GM19455 (cell line): ENCODE data around the gene C2CD4D.
"Not testable (repeated sequence)": the region's sequence is repeated elsewhere in the genome, so short reads cannot be mapped to it uniquely, and the experiment has no call there.

Experiments used
- ATAC-seq: cut with Tn5 transposase; IDR thresholded peaks from one replicate; pipeline ENCODE4 v1.9.1; 2021; ENCODE audit not compliant: unreplicated experiment

Gene C2CD4D

DNA sequence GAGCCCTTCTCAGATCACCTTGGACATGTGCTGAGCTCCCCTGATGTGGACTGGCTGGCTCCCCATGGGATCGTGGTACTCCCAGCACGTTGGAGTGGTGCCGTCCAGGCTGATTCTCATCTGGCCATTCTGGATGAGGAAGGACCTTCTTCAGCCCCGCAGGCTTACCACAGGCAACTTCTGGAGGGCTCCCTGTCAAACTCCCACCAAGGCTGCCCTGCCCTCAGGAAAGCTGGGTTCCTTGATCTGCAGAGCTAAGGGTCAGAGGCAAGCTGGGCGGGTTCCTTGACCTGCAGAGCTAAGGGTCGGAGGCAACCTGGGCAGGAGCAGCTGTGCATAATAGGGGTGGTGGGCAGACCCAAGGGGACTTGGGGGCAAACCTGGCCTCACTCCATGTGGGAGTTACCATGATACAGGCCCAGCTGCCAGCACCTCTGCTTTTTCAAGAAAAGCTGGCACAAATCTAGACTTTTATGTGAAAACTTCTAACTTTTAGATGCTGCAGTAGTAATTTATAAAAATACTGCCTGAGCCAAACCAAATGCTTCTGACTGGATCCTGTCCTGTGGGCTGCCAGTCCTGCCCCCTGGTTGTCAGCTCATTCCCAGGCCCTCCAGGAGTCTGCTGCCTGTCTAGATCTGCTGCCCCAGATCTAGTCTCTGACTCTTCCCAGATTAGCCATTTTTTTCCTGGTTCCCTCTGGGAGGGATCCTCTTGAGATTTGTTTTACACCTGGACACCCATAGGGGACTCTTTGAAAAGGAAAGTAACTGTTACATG, 19.5 kb upstream of the C2CD4D start:
- ATAC-seq = no peak

- ATAC-seq = no peak
Measured at GRCh38 chr1:151858030-151858746, 18.6 kb upstream of the C2CD4D start.

DNA sequence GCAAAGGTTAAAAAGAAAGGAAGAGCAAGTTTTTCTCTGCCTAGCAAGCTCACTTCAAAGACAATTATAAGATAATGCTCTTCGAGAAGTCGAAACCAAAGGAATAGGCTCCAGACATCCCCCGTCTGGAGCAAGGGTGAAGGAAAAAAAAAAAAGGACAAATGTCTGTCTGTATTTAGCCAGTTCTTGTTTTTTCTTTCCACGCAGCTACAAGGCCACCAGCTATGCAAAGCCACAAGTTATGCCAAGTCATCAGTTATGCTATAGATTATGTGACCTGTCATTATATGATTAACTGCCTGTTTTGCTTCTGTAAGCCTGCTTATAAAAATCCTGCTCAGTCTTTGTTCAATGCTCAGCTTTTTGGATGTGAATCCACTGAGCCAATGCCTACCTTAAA, 16.3 kb upstream of the C2CD4D start:
- ATAC-seq = no peak

GRCh38 chr1:151855516-151855915, 15.9 kb upstream of the C2CD4D start:
- not testable (repeated sequence) for ATAC-seq

DNA sequence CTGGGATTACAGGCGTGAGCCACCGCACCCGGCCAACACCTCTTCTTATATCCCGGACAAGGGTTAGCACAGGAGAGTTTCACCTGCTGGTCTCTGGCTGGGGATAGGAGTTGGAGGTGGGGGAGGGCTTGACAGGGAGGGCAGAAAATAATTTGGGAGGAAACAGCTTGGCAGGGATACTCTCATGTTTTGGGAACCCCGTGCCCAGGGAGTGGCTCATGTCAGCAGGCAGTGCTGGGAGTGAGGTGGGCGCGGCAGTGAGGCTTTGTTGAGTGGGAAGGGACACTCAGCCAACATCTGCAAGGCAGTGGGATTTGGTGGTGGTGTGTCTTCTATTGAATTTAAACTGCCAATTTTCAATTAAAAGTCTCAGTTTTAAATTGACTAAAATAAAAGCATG, 15.0 kb upstream of the C2CD4D start:
- no peak for ATAC-seq

- ATAC-seq = no peak
Measured at GRCh38 chr1:151853411-151853943, 13.9 kb upstream of the C2CD4D start, which contains the start of gene THEM5. Gene THEM5 (minus strand): TSS chr1:151853712. CDS start chr1:151853565, 147 bp downstream.

- ATAC-seq = no peak
Measured at GRCh38 chr1:151852733-151853132, 13.1 kb upstream of the C2CD4D start.

GRCh38 chr1:151851886-151852285, 12.3 kb upstream of the C2CD4D start:
- no peak for ATAC-seq

- no peak for ATAC-seq
Measured at GRCh38 chr1:151849871-151850270, 10.3 kb upstream of the C2CD4D start.

GRCh38 chr1:151849126-151849525, 9.5 kb upstream of the C2CD4D start:
- no peak for ATAC-seq

DNA sequence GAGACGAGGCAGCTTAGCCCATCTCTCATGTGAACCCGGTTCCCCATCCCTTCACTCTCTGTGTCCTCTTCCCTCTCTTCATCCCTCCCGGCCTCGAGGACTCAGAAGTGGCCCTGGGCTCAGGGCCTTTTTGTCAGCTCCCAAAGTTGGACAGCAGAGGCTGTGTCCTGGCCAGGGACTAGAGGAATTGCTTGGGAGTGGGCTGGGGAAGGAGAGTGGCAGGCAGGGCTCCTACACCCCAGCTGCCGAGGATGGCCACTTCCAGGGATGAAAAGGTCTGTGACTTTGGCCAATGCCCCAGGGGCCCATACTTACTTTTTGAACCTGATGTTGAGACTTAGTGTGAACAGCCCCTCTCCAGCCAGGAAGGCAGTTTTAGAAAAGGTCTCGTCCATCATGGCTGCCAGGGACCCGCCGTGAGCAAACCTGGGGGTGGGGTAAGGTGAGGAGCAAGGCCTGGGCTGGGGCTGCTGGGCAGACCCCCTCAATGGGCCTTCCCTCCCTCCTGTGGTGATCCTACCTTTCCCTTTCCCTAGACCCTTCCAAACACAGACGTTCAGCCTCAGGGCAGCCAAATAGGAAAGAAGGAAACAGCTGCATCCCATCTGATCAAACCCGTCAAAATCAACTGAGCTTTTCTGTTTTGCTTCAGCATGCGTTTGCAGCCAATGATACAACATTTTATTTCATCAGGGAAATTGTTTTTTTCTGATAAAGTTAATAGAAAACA, 8.4 kb upstream of the C2CD4D start:
- ATAC-seq = no peak

GRCh38 chr1:151846686-151847237, 7.1 kb upstream of the C2CD4D start:
- no peak for ATAC-seq

- no peak for ATAC-seq
Measured at GRCh38 chr1:151846062-151846568, 6.5 kb upstream of the C2CD4D start.

- no peak for ATAC-seq
Measured at GRCh38 chr1:151843398-151843797, 3.8 kb upstream of the C2CD4D start.

DNA sequence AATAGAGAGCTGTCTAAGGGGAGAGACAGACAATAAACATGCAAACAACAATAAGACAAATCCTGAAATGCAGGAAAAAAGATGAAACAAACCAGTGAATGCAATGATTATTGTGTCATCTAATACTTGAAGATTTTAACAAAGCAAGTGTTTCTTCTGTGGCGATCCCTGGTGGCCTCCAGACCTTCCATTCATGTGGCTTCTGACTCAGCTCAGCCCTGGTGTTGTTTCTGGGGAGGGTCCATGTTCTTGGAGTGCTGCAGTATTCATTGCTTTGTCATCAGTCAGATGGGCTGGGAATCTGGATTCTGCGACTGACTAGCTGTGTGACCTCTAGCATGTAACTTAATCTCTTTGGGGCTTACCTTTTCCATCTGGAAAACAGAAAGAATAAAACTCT, 1.5 kb upstream of the C2CD4D start:
- ATAC-seq = no peak

DNA sequence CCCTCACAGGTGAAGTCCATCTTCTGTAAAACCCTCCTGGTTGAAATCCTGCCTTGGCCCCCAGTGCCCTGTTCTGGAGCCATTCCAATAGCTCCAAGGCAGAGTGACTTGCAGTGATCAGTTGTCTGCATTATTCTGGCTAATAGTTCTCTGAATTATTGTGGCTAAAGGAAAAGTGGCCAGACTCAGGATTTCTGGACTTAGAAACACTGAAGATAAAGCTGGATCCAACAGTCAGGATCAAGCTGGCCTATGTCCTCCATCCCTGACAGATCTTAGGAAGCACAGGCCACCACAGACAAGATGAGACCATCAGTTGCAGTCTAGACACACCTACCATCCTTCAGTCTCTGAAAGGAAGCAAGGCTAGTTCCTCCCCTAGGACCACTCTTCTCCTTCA, 801 bp upstream of the C2CD4D start:
- no peak for ATAC-seq

DNA sequence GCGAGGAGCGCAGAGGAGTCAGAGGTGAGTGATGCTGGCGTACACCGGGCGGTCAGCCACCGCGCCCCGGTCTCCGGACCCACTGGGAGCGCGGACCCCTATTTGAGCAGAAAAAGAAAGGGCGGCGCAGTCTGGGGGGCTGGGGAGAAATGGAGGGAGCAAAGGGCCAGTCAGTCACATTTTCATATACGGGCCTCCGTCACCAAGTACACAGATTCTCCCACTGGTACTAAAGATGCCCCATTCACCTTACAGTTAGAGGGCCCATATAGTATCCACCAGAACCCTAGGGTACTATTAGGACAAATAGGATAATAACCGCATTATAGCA, 573 bp downstream of the C2CD4D start:
- ATAC-seq = no peak

DNA sequence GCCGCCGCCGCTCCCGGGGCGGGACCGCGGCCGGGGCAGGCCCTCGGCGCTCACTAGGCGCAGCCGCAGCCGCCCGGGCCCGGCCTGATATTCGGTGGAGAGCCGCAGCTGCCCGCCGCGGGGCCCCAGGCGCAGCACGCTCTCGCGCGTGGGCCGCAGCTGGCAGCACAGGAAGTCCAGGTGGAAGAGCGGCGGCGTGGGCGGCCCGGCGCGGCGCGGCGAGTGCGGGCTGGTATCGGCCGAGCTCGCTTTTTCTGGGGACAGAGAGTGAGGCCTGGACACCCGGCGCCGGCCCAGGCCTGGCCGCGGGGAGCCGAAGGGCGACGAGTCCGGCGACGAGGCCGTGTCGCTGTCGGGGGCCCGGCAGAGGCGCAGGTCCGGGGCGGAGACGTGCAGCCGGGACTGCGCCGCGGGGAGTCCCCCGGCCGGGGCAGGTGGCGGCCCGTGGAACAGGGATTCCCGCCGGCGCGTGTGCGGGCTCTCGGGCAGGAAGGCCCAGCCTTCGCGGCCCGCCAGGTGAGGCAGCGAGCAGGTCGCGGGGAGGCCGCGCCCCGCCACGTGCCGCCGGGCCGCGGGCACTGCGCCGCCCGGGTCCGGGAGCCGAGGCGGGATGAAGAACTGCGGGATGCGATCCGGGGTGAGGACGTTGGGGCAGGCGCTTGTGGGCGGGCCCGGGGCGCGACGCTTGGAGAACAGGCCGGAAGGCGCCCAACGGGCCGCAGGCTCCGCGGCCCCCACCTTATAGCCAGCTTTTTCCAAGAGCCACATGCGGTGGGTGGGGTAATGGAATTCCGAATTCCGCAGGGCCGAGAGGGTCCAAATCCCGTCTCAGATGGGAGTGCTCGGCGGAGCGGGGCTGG, 1.2 kb downstream of the C2CD4D start:
- ATAC-seq = no peak

- no peak for ATAC-seq
Measured at GRCh38 chr1:151837884-151838221, 1.8 kb downstream of the C2CD4D start.

DNA sequence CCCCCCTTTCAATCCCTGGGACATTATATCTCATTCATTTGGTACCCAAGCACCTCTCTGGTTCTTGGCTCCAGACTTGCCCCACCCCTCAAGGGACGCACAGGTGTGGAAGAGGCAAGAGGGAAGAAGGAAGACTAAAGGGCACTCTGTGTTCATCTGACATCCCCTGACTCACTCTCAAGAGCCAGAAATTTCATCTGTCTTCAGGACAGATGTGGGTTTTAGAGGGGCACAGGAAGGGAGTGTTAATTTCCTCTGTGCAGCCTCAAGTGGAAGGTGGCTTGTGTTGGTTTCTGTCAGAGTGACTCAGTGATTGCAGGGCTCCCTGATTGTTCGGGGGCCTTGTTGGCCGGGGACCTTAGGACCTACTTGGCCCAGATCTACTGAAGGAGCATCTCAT, 2.4 kb downstream of the C2CD4D start:
- ATAC-seq = no peak
